ENCODE results near the gene SCUBE2.
A peak's percentile ranks its signal among the peaks of the same experiment; 100 is the strongest.

Gene SCUBE2

DNA sequence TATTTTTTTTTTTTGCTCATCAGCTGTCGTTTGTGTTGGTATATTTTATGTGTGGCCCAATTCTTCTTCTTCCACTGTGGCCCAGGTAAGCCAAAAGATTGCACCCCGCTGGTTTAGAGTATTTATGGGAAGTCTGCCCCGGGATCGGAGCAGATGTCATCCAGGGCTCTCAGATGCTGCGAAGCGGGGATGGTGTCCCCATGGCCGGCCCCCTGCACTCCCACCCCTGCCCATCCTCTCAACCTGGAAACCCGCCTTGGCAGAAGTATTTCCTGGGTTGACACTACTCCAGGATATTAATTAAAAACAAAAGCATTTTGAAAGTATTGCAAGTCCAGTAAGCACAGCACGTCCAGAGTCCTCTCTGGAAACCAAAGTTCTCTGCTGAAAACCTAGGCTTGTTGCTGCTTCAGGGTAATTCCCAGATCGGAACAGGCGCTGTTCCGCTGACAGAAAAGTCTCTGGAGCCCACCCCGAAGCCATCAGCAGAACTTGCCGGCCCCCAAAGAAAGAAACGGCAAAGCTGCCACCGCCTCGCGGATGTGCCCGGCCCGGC lies 833 bp downstream of the SCUBE2 start:
- H3K27me3 ChIP-seq (ENCODE audit: insufficient read depth, low read length): peaks cover 38% of the 10 kb centered on the region
- H2AFZ ChIP-seq (ENCODE audit: insufficient read depth, low read length, poor library complexity): no peak overlapping the region
- H4K12ac ChIP-seq (ENCODE audit: low read depth, low read length): no peak overlapping the region
- no peak overlapping the region for H2BK120ac ChIP-seq (ENCODE audit: insufficient read depth, low read length, poor library complexity)
- no peak overlapping the region for H2BK5ac ChIP-seq (ENCODE audit: low read depth, low read length, poor library complexity)
- H3K36me3 ChIP-seq (ENCODE audit: control insufficient read depth in 1 of 2, insufficient read depth in 2 of 2, low read length in 2 of 2): no peaks in the 10 kb centered on the region
- peak overlapping the region; percentile 90 for H3K4me2 ChIP-seq (ENCODE audit: low read length)
- no peak overlapping the region for H4K91ac ChIP-seq (ENCODE audit: low read depth, low read length)
- no CpG with 5 or more reads among the region's 20 CpGs for WGBS (ENCODE audit: extremely low coverage, insufficient coverage, insufficient read length)
- H3K4me1 ChIP-seq (ENCODE audit: control insufficient read depth in 1 of 2, insufficient read depth in 2 of 2, low read length in 2 of 2): peaks cover 3 to 8% of the 10 kb centered on the region in 2 experiments
- H4K8ac ChIP-seq (ENCODE audit: low read depth, low read length): no peak overlapping the region
- no peak overlapping the region for H3K18ac ChIP-seq (ENCODE audit: low read length)
- peaks cover 6% of the 10 kb centered on the region for H3K9me3 ChIP-seq (ENCODE audit: insufficient read depth, low read depth, low read length)
- no peak overlapping the region for H3K4me3 ChIP-seq (ENCODE audit: low read depth, low read length)
- H2BK12ac ChIP-seq (ENCODE audit: low read length): no peak overlapping the region
- H3K9ac ChIP-seq (ENCODE audit: low read length): no peak overlapping the region
- H3K23ac ChIP-seq (ENCODE audit: low read length): no peak overlapping the region
- no peaks in the 10 kb centered on the region for H3K79me2 ChIP-seq (ENCODE audit: control insufficient read depth, insufficient read depth, low read length, poor library complexity)
- H3K4ac ChIP-seq (ENCODE audit: low read depth, low read length): no peak overlapping the region
- H3K14ac ChIP-seq (ENCODE audit: low read length): no peak overlapping the region
- no peaks in the 10 kb centered on the region for H3K79me1 ChIP-seq (ENCODE audit: low read length)
- no peak for DNase-seq
- H3K27ac ChIP-seq (ENCODE audit: low read depth, low read length): no peak overlapping the region
- H2AK5ac ChIP-seq (ENCODE audit: low read length): no peak overlapping the region

- Histone ChIP-seq H3K79me1 (ENCODE audit: low read length) (no peaks in the 10 kb centered on the region), H3K4me1 (ENCODE audit: control insufficient read depth in 1 of 2, insufficient read depth in 2 of 2, low read length in 2 of 2) (peaks cover 3 to 8% of the 10 kb centered on the region in 2 experiments), H2AFZ (ENCODE audit: insufficient read depth, low read length, poor library complexity) (no peak overlapping the region), H2BK5ac (ENCODE audit: low read depth, low read length, poor library complexity) (no peak overlapping the region), H4K12ac (ENCODE audit: low read depth, low read length) (no peak overlapping the region), H3K4me2 (ENCODE audit: low read length) (no peak overlapping the region), H4K8ac (ENCODE audit: low read depth, low read length) (no peak overlapping the region), H3K18ac (ENCODE audit: low read length) (no peak overlapping the region), H2BK12ac (ENCODE audit: low read length) (no peak overlapping the region), H4K91ac (ENCODE audit: low read depth, low read length) (no peak overlapping the region), H3K23ac (ENCODE audit: low read length) (no peak overlapping the region), H3K9ac (ENCODE audit: low read length) (no peak overlapping the region), H3K36me3 (ENCODE audit: control insufficient read depth in 1 of 2, insufficient read depth in 2 of 2, low read length in 2 of 2) (no peaks in the 10 kb centered on the region), H3K27ac (ENCODE audit: low read depth, low read length) (no peak overlapping the region), H3K79me2 (ENCODE audit: control insufficient read depth, insufficient read depth, low read length, poor library complexity) (no peaks in the 10 kb centered on the region), H2AK5ac (ENCODE audit: low read length) (no peak overlapping the region), H3K14ac (ENCODE audit: low read length) (no peak overlapping the region), H3K9me3 (ENCODE audit: insufficient read depth, low read depth, low read length) (peaks cover 6% of the 10 kb centered on the region), H3K4ac (ENCODE audit: low read depth, low read length) (no peak overlapping the region), H3K4me3 (ENCODE audit: low read depth, low read length) (no peak overlapping the region), H3K27me3 (ENCODE audit: insufficient read depth, low read length) (peaks cover 38% of the 10 kb centered on the region), H2BK120ac (ENCODE audit: insufficient read depth, low read length, poor library complexity) (no peak overlapping the region)
- no CpG with 5 or more reads among the region's 6 CpGs for WGBS (ENCODE audit: extremely low coverage, insufficient coverage, insufficient read length)
- peak; percentile 69 to 71 for DNase-seq
Measured at GRCh38 chr11:9089636-9090035, 1.8 kb downstream of the SCUBE2 start.

GRCh38 chr11:9089061-9089460 lies 2.3 kb downstream of the SCUBE2 start:
- DNase-seq: no peak
- Histone ChIP-seq H2BK5ac (ENCODE audit: low read depth, low read length, poor library complexity) (no peak overlapping the region), H3K9ac (ENCODE audit: low read length) (no peak overlapping the region), H3K27me3 (ENCODE audit: insufficient read depth, low read length) (peaks cover 38% of the 10 kb centered on the region), H3K4ac (ENCODE audit: low read depth, low read length) (no peak overlapping the region), H3K4me1 (ENCODE audit: control insufficient read depth in 1 of 2, insufficient read depth in 2 of 2, low read length in 2 of 2) (peaks cover 3 to 8% of the 10 kb centered on the region in 2 experiments), H3K79me1 (ENCODE audit: low read length) (no peaks in the 10 kb centered on the region), H4K8ac (ENCODE audit: low read depth, low read length) (no peak overlapping the region), H3K4me2 (ENCODE audit: low read length) (no peak overlapping the region), H2BK12ac (ENCODE audit: low read length) (no peak overlapping the region), H4K12ac (ENCODE audit: low read depth, low read length) (no peak overlapping the region), H3K79me2 (ENCODE audit: control insufficient read depth, insufficient read depth, low read length, poor library complexity) (no peaks in the 10 kb centered on the region), H3K4me3 (ENCODE audit: low read depth, low read length) (no peak overlapping the region), H3K14ac (ENCODE audit: low read length) (no peak overlapping the region), H3K18ac (ENCODE audit: low read length) (no peak overlapping the region), H3K23ac (ENCODE audit: low read length) (no peak overlapping the region), H3K36me3 (ENCODE audit: control insufficient read depth in 1 of 2, insufficient read depth in 2 of 2, low read length in 2 of 2) (no peaks in the 10 kb centered on the region), H2BK120ac (ENCODE audit: insufficient read depth, low read length, poor library complexity) (no peak overlapping the region), H3K9me3 (ENCODE audit: insufficient read depth, low read depth, low read length) (peaks cover 6% of the 10 kb centered on the region), H2AFZ (ENCODE audit: insufficient read depth, low read length, poor library complexity) (no peak overlapping the region), H4K91ac (ENCODE audit: low read depth, low read length) (no peak overlapping the region), H3K27ac (ENCODE audit: low read depth, low read length) (no peak overlapping the region), H2AK5ac (ENCODE audit: low read length) (no peak overlapping the region)
- WGBS (ENCODE audit: extremely low coverage, insufficient coverage, insufficient read length): no CpG with 5 or more reads among the region's 3 CpGs

GRCh38 chr11:9082575-9082974 lies 8.8 kb downstream of the SCUBE2 start:
- Histone ChIP-seq H3K4me1 (ENCODE audit: control insufficient read depth in 1 of 2, insufficient read depth in 2 of 2, low read length in 2 of 2) (no peaks in the 10 kb centered on the region), H3K36me3 (ENCODE audit: control insufficient read depth in 1 of 2, insufficient read depth in 2 of 2, low read length in 2 of 2) (no peaks in the 10 kb centered on the region), H2AK5ac (ENCODE audit: low read length) (no peak overlapping the region), H2BK120ac (ENCODE audit: insufficient read depth, low read length, poor library complexity) (no peak overlapping the region), H2BK5ac (ENCODE audit: low read depth, low read length, poor library complexity) (no peak overlapping the region), H3K9ac (ENCODE audit: low read length) (no peak overlapping the region), H3K23ac (ENCODE audit: low read length) (no peak overlapping the region), H3K27me3 (ENCODE audit: insufficient read depth, low read length) (no peaks in the 10 kb centered on the region), H4K12ac (ENCODE audit: low read depth, low read length) (no peak overlapping the region), H2BK12ac (ENCODE audit: low read length) (no peak overlapping the region), H3K9me3 (ENCODE audit: insufficient read depth, low read depth, low read length) (no peaks in the 10 kb centered on the region), H4K91ac (ENCODE audit: low read depth, low read length) (no peak overlapping the region), H3K18ac (ENCODE audit: low read length) (no peak overlapping the region), H3K79me2 (ENCODE audit: control insufficient read depth, insufficient read depth, low read length, poor library complexity) (no peaks in the 10 kb centered on the region), H3K4me2 (ENCODE audit: low read length) (no peak overlapping the region), H3K79me1 (ENCODE audit: low read length) (no peaks in the 10 kb centered on the region), H2AFZ (ENCODE audit: insufficient read depth, low read length, poor library complexity) (no peak overlapping the region), H4K8ac (ENCODE audit: low read depth, low read length) (no peak overlapping the region), H3K4ac (ENCODE audit: low read depth, low read length) (no peak overlapping the region), H3K14ac (ENCODE audit: low read length) (no peak overlapping the region), H3K4me3 (ENCODE audit: low read depth, low read length) (no peak overlapping the region), H3K27ac (ENCODE audit: low read depth, low read length) (no peak overlapping the region)
- no peak for DNase-seq
- WGBS (ENCODE audit: extremely low coverage, insufficient coverage, insufficient read length): no CpG with 5 or more reads among the region's 4 CpGs
